Loucy (cell line): ENCODE results near the gene ZNF592.

Experiments
- H2AFZ ChIP-seq: fragments of 200-600 bp; sonication (generic); 2 replicates; pipeline ENCODE4 v1.6.0; 2016; ENCODE audit warnings: antibody characterized with exemption, mild to moderate bottlenecking, low read length, moderate library complexity
- H3F3A ChIP-seq: fragments of 200-600 bp; 2 replicates; pipeline ENCODE4 v1.6.0; 2016; ENCODE audit warnings: antibody characterized with exemption, low read depth, mild to moderate bottlenecking
- H3K27me3 ChIP-seq: fragments of 200-600 bp; sonication (generic); 2 replicates; pipeline ENCODE4 v1.6.1; 2014; ENCODE audit warnings: low read length, mild to moderate bottlenecking; ENCODE audit not compliant: insufficient read depth, poor library complexity, severe bottlenecking
- H3K36me3 ChIP-seq: fragments of 200-600 bp; sonication (generic); 2 replicates; pipeline ENCODE4 v1.6.1; 2016; ENCODE audit warnings: low read length; ENCODE audit not compliant: insufficient read depth
- H3K4me1 ChIP-seq: fragments of 200-600 bp; sonication (generic); 2 replicates; pipeline ENCODE4 v1.5.1; 2014; ENCODE audit warnings: low read length, mild to moderate bottlenecking; ENCODE audit not compliant: insufficient read depth, poor library complexity, severe bottlenecking
- H3K4me2 ChIP-seq: fragments of 200-600 bp; sonication (generic); 2 replicates; pipeline ENCODE4 v1.6.0; 2014; ENCODE audit warnings: antibody characterized with exemption, low read length, low read depth, mild to moderate bottlenecking; ENCODE audit not compliant: poor library complexity, severe bottlenecking
- H3K4me3 ChIP-seq: fragments of 200-600 bp; sonication (generic); 2 replicates; pipeline ENCODE4 v1.5.1; 2014; ENCODE audit warnings: low read length, mild to moderate bottlenecking, mixed read lengths; ENCODE audit not compliant: poor library complexity, severe bottlenecking
- H3K79me2 ChIP-seq: fragments of 200-600 bp; sonication (generic); 2 replicates; pipeline ENCODE4 v1.6.1; 2014; ENCODE audit warnings: low read length; ENCODE audit not compliant: insufficient read depth
- H3K9ac ChIP-seq: fragments of 200-600 bp; sonication (generic); 2 replicates; pipeline ENCODE4 v1.6.0; 2014; ENCODE audit warnings: mild to moderate bottlenecking, low read depth, low read length, moderate library complexity; ENCODE audit not compliant: poor library complexity, severe bottlenecking
- H3K9me2 ChIP-seq: fragments of 200-600 bp; sonication (generic); replicated peaks from 2 replicates; pipeline ENCODE4 v1.6.1; 2016; ENCODE audit warnings: low read depth, low read length, mixed read lengths
- H3K9me3 ChIP-seq: fragments of 200-600 bp; sonication (generic); 2 replicates; pipeline ENCODE4 v1.6.1; 2014; ENCODE audit warnings: mild to moderate bottlenecking, antibody characterized with exemption, low read length, low read depth; ENCODE audit not compliant: insufficient read depth
- H4K20me1 ChIP-seq: fragments of 200-600 bp; sonication (generic); 2 replicates; pipeline ENCODE4 v1.6.0; 2014; ENCODE audit warnings: antibody characterized with exemption, low read length, mild to moderate bottlenecking; ENCODE audit not compliant: insufficient read depth, poor library complexity, severe bottlenecking
- EZH2phosphoT487 ChIP-seq: fragments of 200-600 bp; IDR thresholded peaks from 2 replicates; pipeline ENCODE4 v1.6.1; 2018; ENCODE audit warnings: antibody characterized with exemption, mild to moderate bottlenecking, moderate library complexity, borderline replicate concordance
- TF ChIP-seq, protein P1 (sequence below): fragments of 200-600 bp; sonication (generic); conservative IDR thresholded peaks from 2 replicates; pipeline ENCODE4 v1.5.1; 2014; ENCODE audit warnings: mild to moderate bottlenecking, antibody characterized with exemption, low read length

ZNF592 gene

DNA sequence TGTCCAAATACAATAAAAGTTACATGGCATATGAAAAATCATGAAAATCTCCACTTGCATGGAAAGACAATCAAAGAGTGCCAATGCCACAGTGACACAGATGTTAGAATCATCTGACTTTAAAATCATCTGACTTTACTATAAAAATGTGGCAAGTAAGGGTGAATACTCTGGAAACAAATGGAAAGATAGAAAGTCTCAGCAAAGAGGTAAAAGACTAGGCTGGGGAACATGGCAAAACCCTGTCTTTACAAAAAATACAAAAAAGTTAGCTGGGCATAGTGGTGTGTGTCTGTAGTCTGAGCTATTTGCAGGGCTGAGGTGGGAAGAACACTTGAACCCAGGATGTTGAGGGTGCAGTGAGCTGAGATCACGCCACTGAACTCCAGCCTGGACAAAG is 97.9 kb downstream of the ZNF592 start:
- Histone ChIP-seq H3K4me1 (peaks cover 3% of the 10 kb centered on the region), H3K79me2 (no peaks in the 10 kb centered on the region), H3K36me3 (no peaks in the 10 kb centered on the region), H2AFZ (no peak overlapping the region), H3K9ac (no peak overlapping the region), H3K9me3 (peaks cover 5% of the 10 kb centered on the region; the same call in 1 of the 2 replicates), H3K27me3 (no peaks in the 10 kb centered on the region), H3K4me3 (no peak overlapping the region), H3F3A (no peaks in the 10 kb centered on the region), H4K20me1 (no peaks in the 10 kb centered on the region), H3K9me2 (no peaks in the 10 kb centered on the region), H3K4me2 (no peak overlapping the region)
- TF ChIP-seq EZH2phosphoT487: no peak
- TF ChIP-seq, protein P1, sequence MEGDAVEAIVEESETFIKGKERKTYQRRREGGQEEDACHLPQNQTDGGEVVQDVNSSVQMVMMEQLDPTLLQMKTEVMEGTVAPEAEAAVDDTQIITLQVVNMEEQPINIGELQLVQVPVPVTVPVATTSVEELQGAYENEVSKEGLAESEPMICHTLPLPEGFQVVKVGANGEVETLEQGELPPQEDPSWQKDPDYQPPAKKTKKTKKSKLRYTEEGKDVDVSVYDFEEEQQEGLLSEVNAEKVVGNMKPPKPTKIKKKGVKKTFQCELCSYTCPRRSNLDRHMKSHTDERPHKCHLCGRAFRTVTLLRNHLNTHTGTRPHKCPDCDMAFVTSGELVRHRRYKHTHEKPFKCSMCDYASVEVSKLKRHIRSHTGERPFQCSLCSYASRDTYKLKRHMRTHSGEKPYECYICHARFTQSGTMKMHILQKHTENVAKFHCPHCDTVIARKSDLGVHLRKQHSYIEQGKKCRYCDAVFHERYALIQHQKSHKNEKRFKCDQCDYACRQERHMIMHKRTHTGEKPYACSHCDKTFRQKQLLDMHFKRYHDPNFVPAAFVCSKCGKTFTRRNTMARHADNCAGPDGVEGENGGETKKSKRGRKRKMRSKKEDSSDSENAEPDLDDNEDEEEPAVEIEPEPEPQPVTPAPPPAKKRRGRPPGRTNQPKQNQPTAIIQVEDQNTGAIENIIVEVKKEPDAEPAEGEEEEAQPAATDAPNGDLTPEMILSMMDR: no peak

DNA sequence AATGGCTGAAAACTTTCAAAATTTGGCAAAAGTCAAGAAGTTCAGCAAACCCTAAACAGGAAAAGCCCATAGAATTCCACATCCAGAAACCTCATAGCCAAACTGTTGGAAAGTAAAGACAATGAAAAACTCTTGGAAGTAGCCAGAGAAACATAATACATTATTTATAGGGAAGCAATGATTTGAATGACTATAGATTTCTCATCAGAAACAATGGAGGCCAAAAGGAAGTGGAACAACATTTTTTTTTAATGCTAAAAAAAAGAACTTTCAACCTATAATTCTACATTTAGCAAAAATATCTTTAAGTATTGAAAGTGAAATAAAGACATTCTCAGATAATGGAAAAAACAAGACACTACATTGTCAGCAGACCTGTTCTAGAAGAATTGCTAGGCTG is 99.0 kb downstream of the ZNF592 start:
- H3K36me3 ChIP-seq: no peaks in the 10 kb centered on the region
- H3K4me1 ChIP-seq: no peaks in the 10 kb centered on the region
- H3K27me3 ChIP-seq: no peaks in the 10 kb centered on the region
- peaks cover 5% of the 10 kb centered on the region; the same call in 1 of the 2 replicates for H3K9me3 ChIP-seq
- H3K79me2 ChIP-seq: no peaks in the 10 kb centered on the region
- H2AFZ ChIP-seq: no peak overlapping the region
- no peaks in the 10 kb centered on the region for H3K9me2 ChIP-seq
- no peaks in the 10 kb centered on the region for H4K20me1 ChIP-seq
- no peak overlapping the region for H3K9ac ChIP-seq
- no peak overlapping the region for H3K4me2 ChIP-seq
- TF ChIP-seq, protein P1: no peak
- TF ChIP-seq EZH2phosphoT487: no peak
- no peak overlapping the region for H3K4me3 ChIP-seq
- no peaks in the 10 kb centered on the region for H3F3A ChIP-seq

DNA sequence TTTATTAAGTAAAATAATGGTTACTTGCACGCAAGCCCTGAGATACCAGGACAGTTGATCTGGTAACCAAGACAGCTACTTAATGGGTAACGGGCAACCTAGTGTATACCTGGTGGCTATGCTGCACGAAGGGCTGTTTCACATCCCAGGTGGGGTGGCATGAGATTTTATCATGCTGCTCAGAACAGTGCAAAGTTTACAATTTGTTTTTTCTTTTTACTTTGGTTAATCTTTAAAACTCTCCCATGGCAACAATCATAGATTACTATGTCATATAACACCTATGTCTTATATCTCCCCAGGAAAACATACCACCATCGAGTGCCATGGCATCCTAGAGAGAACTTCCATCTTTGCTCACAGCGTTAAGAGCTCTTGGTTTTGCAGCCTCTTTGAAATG is 103.8 kb downstream of the ZNF592 start:
- H2AFZ ChIP-seq: no peak overlapping the region
- H3K79me2 ChIP-seq: no peaks in the 10 kb centered on the region
- H3K36me3 ChIP-seq: no peaks in the 10 kb centered on the region
- no peaks in the 10 kb centered on the region for H3K4me1 ChIP-seq
- no peak overlapping the region for H3K4me2 ChIP-seq
- H3K4me3 ChIP-seq: no peak overlapping the region
- H3F3A ChIP-seq: no peaks in the 10 kb centered on the region
- no peak overlapping the region for H3K9ac ChIP-seq
- peaks cover 3% of the 10 kb centered on the region; the same call in 1 of the 2 replicates for H3K9me3 ChIP-seq
- no peaks in the 10 kb centered on the region for H3K9me2 ChIP-seq
- H3K27me3 ChIP-seq: no peaks in the 10 kb centered on the region
- no peaks in the 10 kb centered on the region for H4K20me1 ChIP-seq
- TF ChIP-seq EZH2phosphoT487: no peak
- TF ChIP-seq, protein P1: no peak
